HCT116 (cell line): ENCODE results near the gene SUCLG2. TPM values are rescaled to one million over a fixed set of nuclear protein-coding genes. Genes with fewer than 3 reads are reported as not detected.

Experiments
- ATAC-seq: fragments of 200-7000 bp; cut with Tn5 transposase; 2 replicates; pipeline ENCODE4 v1.9.1; 2020; ENCODE audit warnings: mild to moderate bottlenecking, moderate library complexity
- BruUV-seq: library from RNA; stranded (reverse); fragments of 400-500 nt; replicated peaks from 2 replicates; lab custom pipeline; 2021; lab: Mats Ljungman, UMichigan
- CTCF ChIA-PET: fragments of 300-600 bp; sonication (Branson Sonifier 250); formaldehyde crosslinking; loops from one replicate; lab custom pipeline; 2021; ENCODE audit warnings: antibody characterized with exemption; lab: Charles Lee
- POLR2A ChIA-PET: fragments of 300-600, 350-600 bp; sonication (Branson Sonifier 250); formaldehyde crosslinking; loops from one replicate; lab custom pipeline; 2021; ENCODE audit warnings: antibody characterized with exemption; lab: Charles Lee
- RAD21 ChIA-PET, 2 experiments: fragments of 300-600 bp; sonication (Branson Sonifier 250); formaldehyde crosslinking; loops; one replicate each; lab custom pipeline; 2023; ENCODE audit warnings: low total read pairs in 2 of 2; ENCODE audit not compliant: uncharacterized antibody in 2 of 2, unreplicated experiment in 2 of 2, low non-redundant PET in 1 of 2; lab: Charles Lee
- DNase-seq: peaks from one replicate; pipeline ENCODE4 v3.0.0-alpha.2; 2010; ENCODE audit warnings: low read depth, low spot score
- H2AFZ ChIP-seq: fragments of 200-600 bp; shearing (Covaris generic), sonication (generic); 2 replicates; pipeline ENCODE4 v1.6.1; 2017; ENCODE audit warnings: low read depth, mixed run types, mixed read lengths, antibody characterized with exemption, low read length; ENCODE audit not compliant: poor library complexity, severe bottlenecking
- H3K27ac ChIP-seq: 2 replicates; pipeline ENCODE4 v1.5.1; 2012; ENCODE audit warnings: low read depth, low read length
- H3K27me3 ChIP-seq: fragments of 200-600 bp; sonication (generic); 2 replicates; pipeline ENCODE4 v1.6.1; 2016; ENCODE audit warnings: mixed run types, low read length, mixed read lengths; ENCODE audit not compliant: insufficient read depth
- H3K36me3 ChIP-seq, 2 experiments: fragments of 200-500 bp in 1 of 2; fragments of 200-600 bp in 1 of 2; sonication (Bioruptor generic) in 1 of 2; sonication (generic) in 1 of 2; 2 replicates each; pipeline versions ENCODE4 v1.5.1 to v1.6.1; 2014 to 2016; ENCODE audit warnings: low read length in 2 of 2, inconsistent platforms in 1 of 2, mixed read lengths in 1 of 2, mixed run types in 1 of 2; ENCODE audit not compliant: insufficient read depth in 2 of 2, control insufficient read depth in 1 of 2
- H3K4me1 ChIP-seq, 2 experiments: fragments of 200-600 bp in 1 of 2; sonication (generic) in 1 of 2; 2 replicates each; pipeline versions ENCODE4 v1.5.1 to v1.6.1; 2012 to 2017; ENCODE audit warnings: low read length in 2 of 2, inconsistent platforms in 1 of 2, mild to moderate bottlenecking in 1 of 2, mixed read lengths in 1 of 2, mixed run types in 1 of 2, moderate library complexity in 1 of 2; ENCODE audit not compliant: insufficient read depth in 2 of 2, control insufficient read depth in 1 of 2
- H3K4me2 ChIP-seq: fragments of 200-600 bp; sonication (generic); 2 replicates; pipeline ENCODE4 v1.6.1; 2017; ENCODE audit warnings: mixed run types, low read length, mixed read lengths
- H3K4me3 ChIP-seq, 2 experiments: fragments of 200-600 bp in 1 of 2; sonication (generic) in 1 of 2; replicated peaks in 1 of 2; 2 replicates each; pipeline ENCODE4 v1.5.1; 2011 to 2016; ENCODE audit warnings: low read length in 2 of 2, control low read depth in 1 of 2, low read depth in 1 of 2, mild to moderate bottlenecking in 1 of 2, mixed read lengths in 1 of 2, mixed run types in 1 of 2
- H3K79me2 ChIP-seq: fragments of 200-600 bp; sonication (generic); 2 replicates; pipeline ENCODE4 v1.6.1; 2017; ENCODE audit warnings: mild to moderate bottlenecking, mixed run types, low read length, moderate library complexity, mixed read lengths; ENCODE audit not compliant: insufficient read depth
- H3K9ac ChIP-seq: fragments of 200-600 bp; sonication (generic); 2 replicates; pipeline ENCODE4 v1.6.1; 2016; ENCODE audit warnings: low read length, mixed read lengths
- H3K9me2 ChIP-seq: fragments of 200-600 bp; sonication (generic), shearing (Covaris generic); 2 replicates; pipeline ENCODE4 v1.6.1; 2017; ENCODE audit warnings: mixed run types, mild to moderate bottlenecking, moderate library complexity; ENCODE audit not compliant: insufficient read depth
- H3K9me3 ChIP-seq, 2 experiments: fragments of 200-500 bp in 1 of 2; fragments of 200-600 bp in 1 of 2; sonication (Bioruptor generic) in 1 of 2; sonication (generic) in 1 of 2; 2 replicates each; pipeline ENCODE4 v1.6.1; 2014 to 2017; ENCODE audit warnings: low read length in 2 of 2, mixed read lengths in 2 of 2, inconsistent platforms in 1 of 2, low read depth in 1 of 2, mild to moderate bottlenecking in 1 of 2, mixed run types in 1 of 2, moderate library complexity in 1 of 2; ENCODE audit not compliant: control insufficient read depth in 1 of 2, insufficient read depth in 1 of 2
- H4K20me1 ChIP-seq: fragments of 200-600 bp; sonication (generic), shearing (Covaris generic); 2 replicates; pipeline ENCODE4 v1.6.1; 2017; ENCODE audit warnings: mixed run types, mild to moderate bottlenecking, moderate library complexity; ENCODE audit not compliant: insufficient read depth
- CBX3 ChIP-seq: IDR thresholded peaks from 2 replicates; pipeline ENCODE4 v1.6.1; 2012; ENCODE audit warnings: low read depth
- CTCF ChIP-seq, 3 experiments: fragments of 200-600 bp in 1 of 3; sonication (generic) in 1 of 3; IDR thresholded peaks in 2 of 3; conservative IDR thresholded peaks in 1 of 3; 2 replicates each; pipeline ENCODE4 v1.5.1; 2012 to 2017; ENCODE audit warnings: low read depth in 2 of 3, low read length in 2 of 3, antibody characterized with exemption in 1 of 3, borderline replicate concordance in 1 of 3, control low read depth in 1 of 3, mild to moderate bottlenecking in 1 of 3, mixed read lengths in 1 of 3, mixed run types in 1 of 3, moderate library complexity in 1 of 3; ENCODE audit not compliant: insufficient read depth in 1 of 3
- EGR1 ChIP-seq: IDR thresholded peaks from 2 replicates; pipeline ENCODE4 v1.6.1; 2012; ENCODE audit warnings: low read depth
- ELF1 ChIP-seq: IDR thresholded peaks from 2 replicates; pipeline ENCODE4 v1.6.1; 2012; ENCODE audit warnings: low read depth, borderline replicate concordance
- FOSL1 ChIP-seq: IDR thresholded peaks from 2 replicates; pipeline ENCODE4 v1.6.1; 2012; ENCODE audit warnings: low read depth
- JUND ChIP-seq: IDR thresholded peaks from 2 replicates; pipeline ENCODE4 v1.6.1; 2012
- POLR2A ChIP-seq: IDR thresholded peaks from 2 replicates; pipeline ENCODE4 v1.7.0; 2011; ENCODE audit warnings: borderline replicate concordance; ENCODE audit not compliant: insufficient read depth, insufficient read length; ENCODE audit errors: extremely low read depth
- REST ChIP-seq: IDR thresholded peaks from 2 replicates; pipeline ENCODE4 v1.6.1; 2012; ENCODE audit warnings: low read depth
- SP1 ChIP-seq: IDR thresholded peaks from 2 replicates; pipeline ENCODE4 v1.6.1; 2012; ENCODE audit warnings: low read depth
- SRF ChIP-seq: IDR thresholded peaks from 2 replicates; pipeline ENCODE4 v1.6.1; 2012; ENCODE audit warnings: low read depth
- TCF7L2 ChIP-seq: IDR thresholded peaks from 2 replicates; pipeline ENCODE4 v1.7.0; 2011; ENCODE audit warnings: borderline replicate concordance, inconsistent platforms; ENCODE audit not compliant: insufficient read depth, insufficient read length; ENCODE audit errors: extremely low read depth
- YY1 ChIP-seq: IDR thresholded peaks from 2 replicates; pipeline ENCODE4 v1.6.1; 2011; ENCODE audit warnings: low read length, low read depth, moderate library complexity, mild to moderate bottlenecking; ENCODE audit not compliant: insufficient replicate concordance; ENCODE audit errors: extremely low read depth
- ZBTB33 ChIP-seq: IDR thresholded peaks from 2 replicates; pipeline ENCODE4 v1.6.1; 2011; ENCODE audit warnings: mild to moderate bottlenecking, low read length, moderate library complexity; ENCODE audit not compliant: insufficient replicate concordance; ENCODE audit errors: extremely low read depth
- intact Hi-C: fragments of 100-400 bp; cut with micrococcal nuclease; formaldehyde crosslinking; loops from 2 replicates; pipeline ENCODE4 v1.10.0; 2022
- total RNA-seq: library from RNA; stranded (reverse); gene quantifications from one replicate; pipeline ENCODE4 v1.2.1, GENCODE V29; 2021; ENCODE audit not compliant: unreplicated experiment

Gene SUCLG2
- total RNA-seq, 1 experiment from 2014 or later, result 49.2 TPM

- no peak for TF ChIP-seq TCF7L2
- no peak for TF ChIP-seq CTCF (IDR thresholded peaks at IDR 0.05 in 2 of 3, conservative IDR thresholded peaks at IDR 0.05 in 1 of 3; ENCODE audit: borderline replicate concordance in 1 of 3, insufficient read depth in 1 of 3, low read depth in 2 of 3, low read length in 2 of 3)
- TF ChIP-seq ZBTB33, result no peak
- TF ChIP-seq CBX3, result no peak
- no peak for TF ChIP-seq FOSL1
These were observed 29.8 kb upstream of the SUCLG2 start (continued) for GRCh38 chr3:67684211-67684610.

GRCh38 chr3:67683522-67683921 lies 29.1 kb upstream of the SUCLG2 start:
- no peak overlapping the region for H3K4me3 ChIP-seq
- H3K9me3 ChIP-seq, result no peaks in the 10 kb centered on the region
- BruUV-seq, result no TSS peak
- ATAC-seq (no peak), DNase-seq (no peak)
- H3K9me2 ChIP-seq, result no peaks in the 10 kb centered on the region
- intact Hi-C loops, result no loop called here
- H3K79me2 ChIP-seq, result no peaks in the 10 kb centered on the region
- ChIA-PET POLR2A (no interaction called here), RAD21 (no interaction called here), CTCF (no interaction called here)
- H3K27ac ChIP-seq, result no peak overlapping the region
- H3K4me2 ChIP-seq, result no peak overlapping the region
- H3K27me3 ChIP-seq, result no peaks in the 10 kb centered on the region
- TF ChIP-seq EGR1 (no peak), SP1 (no peak), CBX3 (no peak), SRF (no peak), YY1 (no peak), POLR2A (no peak), JUND (no peak), REST (no peak), ZBTB33 (no peak), ELF1 (no peak)
- TF ChIP-seq, all 23 proteins: peak for 0
- no peak overlapping the region for H3K9ac ChIP-seq
- no peaks in the 10 kb centered on the region for H3K36me3 ChIP-seq
- H4K20me1 ChIP-seq, result no peaks in the 10 kb centered on the region
- H3K4me1 ChIP-seq, result no peaks in the 10 kb centered on the region
- H2AFZ ChIP-seq, result no peak overlapping the region
